Chondrocyte (in vitro differentiated cells): ENCODE measurements around the gene LRIT2. TPM values are rescaled to one million over a fixed set of nuclear protein-coding genes. Genes with fewer than 3 reads are reported as not detected.
"Not testable (repeated sequence)": the region's sequence is repeated elsewhere in the genome, so short reads cannot be mapped to it uniquely, and the experiment has no call there.

ENCODE experiments used
- DNase-seq: peaks from one replicate; pipeline ENCODE4 v3.0.0; 2021; ENCODE audit warnings: mixed read lengths, low spot score
- H3K27ac Mint-ChIP-seq: one replicate; pipeline ENCODE4 v1.8.0; 2021; ENCODE audit warnings: mild to moderate bottlenecking, moderate library complexity, mixed read lengths; ENCODE audit not compliant: unreplicated experiment
- H3K27me3 Mint-ChIP-seq: 2 replicates; pipeline ENCODE4 v1.8.0; 2021; ENCODE audit warnings: low read depth, mixed read lengths
- H3K36me3 Mint-ChIP-seq: 2 replicates; pipeline ENCODE4 v1.8.0; 2021; ENCODE audit warnings: low read depth, mixed read lengths
- H3K4me1 Mint-ChIP-seq: 2 replicates; pipeline ENCODE4 v1.8.0; 2021; ENCODE audit warnings: low read depth, mild to moderate bottlenecking, mixed read lengths
- H3K4me3 Mint-ChIP-seq: one replicate; pipeline ENCODE4 v1.8.0; 2021; ENCODE audit warnings: mild to moderate bottlenecking, moderate library complexity, mixed read lengths; ENCODE audit not compliant: unreplicated experiment
- H3K9me3 Mint-ChIP-seq: 2 replicates; pipeline ENCODE4 v1.8.0; 2021; ENCODE audit warnings: low read depth, mixed read lengths
- CTCF ChIP-seq: fragments of 200-600 bp; sonication (generic); IDR thresholded peaks from 2 replicates; pipeline ENCODE4 v1.5.0; 2021; ENCODE audit warnings: antibody characterized with exemption, mild to moderate bottlenecking, moderate library complexity
- total RNA-seq: library from RNA; stranded (reverse); gene quantifications from 3 replicates; pipeline ENCODE4 v1.2.1, GENCODE V29; 2021

The LRIT2 gene
- total RNA-seq, 1 donor from 2014 or later, result not detected

- no peaks in the 10 kb centered on the region for H3K4me1 Mint-ChIP-seq
- TF ChIP-seq CTCF, result no peak
- H3K4me3 Mint-ChIP-seq, result no peak overlapping the region
- H3K9me3 Mint-ChIP-seq, result no peaks in the 10 kb centered on the region
- no peaks in the 10 kb centered on the region for H3K36me3 Mint-ChIP-seq
- DNase-seq, result no peak
- H3K27ac Mint-ChIP-seq, result no peak overlapping the region
- H3K27me3 Mint-ChIP-seq, result no peaks in the 10 kb centered on the region
Measured at GRCh38 chr10:84176836-84177474, 48.4 kb downstream of the LRIT2 start.

GRCh38 chr10:84176351-84176750 lies 49.0 kb downstream of the LRIT2 start:
- Mint-ChIP-seq H3K36me3 (no peaks in the 10 kb centered on the region), H3K27ac (no peak overlapping the region), H3K27me3 (no peaks in the 10 kb centered on the region), H3K9me3 (no peaks in the 10 kb centered on the region), H3K4me3 (no peak overlapping the region), H3K4me1 (no peaks in the 10 kb centered on the region)
- TF ChIP-seq CTCF, result no peak
- no peak for DNase-seq

GRCh38 chr10:84175436-84175835 lies 49.9 kb downstream of the LRIT2 start:
- Mint-ChIP-seq H3K9me3 (no peaks in the 10 kb centered on the region), H3K4me3 (no peak overlapping the region), H3K36me3 (no peaks in the 10 kb centered on the region), H3K4me1 (no peaks in the 10 kb centered on the region), H3K27me3 (peaks cover 2% of the 10 kb centered on the region), H3K27ac (no peak overlapping the region)
- no peak for DNase-seq
- TF ChIP-seq CTCF, result no peak

GRCh38 chr10:84173501-84173929 lies 51.8 kb downstream of the LRIT2 start, which contains the start of gene GPR15LG:
Gene GPR15LG, plus strand, starts transcription at chr10:84173801. Its CDS starts 51 bp downstream, at chr10:84173852.
- Mint-ChIP-seq H3K36me3 (no peaks in the 10 kb centered on the region), H3K27ac (no peak within 1 kb of the TSS), H3K4me1 (no peaks in the 10 kb centered on the region), H3K9me3 (no peaks in the 10 kb centered on the region), H3K27me3 (peaks cover 3% of the 10 kb centered on the region), H3K4me3 (no peak within 1 kb of the TSS)
- DNase-seq, result no peak
- no peak for TF ChIP-seq CTCF

GRCh38 chr10:84172467-84173356 lies 52.6 kb downstream of the LRIT2 start:
- Mint-ChIP-seq H3K4me3 (no peak overlapping the region), H3K27me3 (peaks cover 3% of the 10 kb centered on the region), H3K9me3 (no peaks in the 10 kb centered on the region), H3K4me1 (no peaks in the 10 kb centered on the region), H3K27ac (peak overlapping the region; percentile 63), H3K36me3 (no peaks in the 10 kb centered on the region)
- no peak for TF ChIP-seq CTCF
- no peak for DNase-seq

- H3K4me1 Mint-ChIP-seq, DNase-seq: not testable (repeated sequence)
- H3K27ac Mint-ChIP-seq, result peak overlapping the region; percentile 63
Measured at GRCh38 chr10:84171700-84172466, 53.5 kb downstream of the LRIT2 start.

GRCh38 chr10:84171237-84171636 lies 54.1 kb downstream of the LRIT2 start:
- not testable (repeated sequence) for H3K36me3 Mint-ChIP-seq, H3K27ac Mint-ChIP-seq, H3K9me3 Mint-ChIP-seq, H3K27me3 Mint-ChIP-seq, H3K4me1 Mint-ChIP-seq, DNase-seq
- H3K4me3 Mint-ChIP-seq, result peak overlapping the region; percentile 5

More at GRCh38 chr10:84171700-84172466, 53.5 kb downstream of the LRIT2 start:
- not testable (repeated sequence) for H3K27me3 Mint-ChIP-seq, H3K36me3 Mint-ChIP-seq, H3K9me3 Mint-ChIP-seq
- peak overlapping the region; percentile 19 for H3K4me3 Mint-ChIP-seq
